HepG2 (cell line): ENCODE data around the gene CFAP100. TPM values are rescaled to one million over a fixed set of nuclear protein-coding genes. Genes with fewer than 3 reads are reported as not detected.

Experiments
- ATAC-seq: fragments of 200-7000 bp; cut with Tn5 transposase; 3 replicates; pipeline ENCODE4 v1.9.1; 2020; ENCODE audit warnings: mild to moderate bottlenecking, moderate library complexity
- BruUV-seq: library from RNA; stranded (reverse); fragments of 400-500 nt; replicated peaks from 2 replicates; lab custom pipeline; 2021; lab: Mats Ljungman, UMichigan
- CTCF ChIA-PET: fragments of 300-600 bp; formaldehyde crosslinking; extraction: SDS; loops from one replicate; lab custom pipeline; 2021; ENCODE audit warnings: low total read pairs, inconsistent platforms, low intra/inter-chr PET ratio; lab: Yijun Ruan, JAX
- POLR2A ChIA-PET: fragments of 350-600 bp; sonication (Branson Sonifier 250); formaldehyde crosslinking; loops from one replicate; lab custom pipeline; 2020; ENCODE audit warnings: antibody characterized with exemption, inconsistent platforms; lab: Yijun Ruan, JAX
- DNase-seq: peaks from one replicate; pipeline ENCODE4 v3.0.0-alpha.2; 2015; ENCODE audit warnings: low spot score
- FAIRE-seq: peaks from 3 replicates; lab custom pipeline; 2011; peaks lifted over from hg19 to GRCh38; lab: Jason Lieb, UNC
- H2AFZ ChIP-seq: one replicate; pipeline ENCODE4 v1.6.1; 2011; ENCODE audit warnings: low read length, inconsistent platforms
- H3K27ac ChIP-seq: fragments of 300-600 bp; 3 replicates; pipeline ENCODE4 v1.8.0; 2011; ENCODE audit warnings: mixed run types, mild to moderate bottlenecking, mixed read lengths, low read length, inconsistent platforms; ENCODE audit not compliant: insufficient read depth; ENCODE audit errors: extremely low read length
- H3K27me3 ChIP-seq, 2 experiments: fragments of 200-600 bp in 1 of 2; 2 replicates in 1 of 2; 3 replicates in 1 of 2; pipeline versions ENCODE4 v1.6.0 to v1.8.0; 2011; ENCODE audit warnings: low read length in 2 of 2, mild to moderate bottlenecking in 2 of 2, moderate library complexity in 2 of 2, inconsistent platforms in 1 of 2; ENCODE audit not compliant: insufficient read depth in 2 of 2, control insufficient read depth in 1 of 2
- H3K36me3 ChIP-seq, 2 experiments: fragments of 200-600 bp in 1 of 2; replicated peaks in 1 of 2; 2 replicates in 1 of 2; 3 replicates in 1 of 2; pipeline versions ENCODE4 v1.5.1 to v1.8.0; 2011; ENCODE audit warnings: low read length in 2 of 2, inconsistent platforms in 1 of 2; ENCODE audit not compliant: insufficient read depth in 2 of 2, control insufficient read depth in 1 of 2
- H3K4me1 ChIP-seq: 2 replicates; pipeline ENCODE4 v1.5.1; 2012; ENCODE audit warnings: low read length, inconsistent platforms; ENCODE audit not compliant: insufficient read depth
- H3K4me2 ChIP-seq: 2 replicates; pipeline ENCODE4 v1.6.0; 2011; ENCODE audit warnings: low read depth, low read length, inconsistent platforms
- H3K4me3 ChIP-seq, 3 experiments: fragments of 200-600 bp in 1 of 3; sonication (generic), shearing (Covaris generic) in 1 of 3; replicated peaks in 1 of 3; 2 replicates each; pipeline ENCODE4 v1.5.1; 2011 to 2016; ENCODE audit warnings: low read length in 3 of 3, inconsistent platforms in 2 of 3, low read depth in 2 of 3, mild to moderate bottlenecking in 2 of 3, control low read depth in 1 of 3, mixed read lengths in 1 of 3; ENCODE audit not compliant: insufficient read depth in 1 of 3
- H3K79me2 ChIP-seq: one replicate; pipeline ENCODE4 v1.6.1; 2011; ENCODE audit warnings: low read length, inconsistent platforms; ENCODE audit not compliant: insufficient read depth
- H3K9ac ChIP-seq: 2 replicates; pipeline ENCODE4 v1.6.0; 2011; ENCODE audit warnings: mild to moderate bottlenecking, low read depth, low read length, inconsistent platforms; ENCODE audit not compliant: insufficient read depth
- H3K9me3 ChIP-seq: 2 replicates; pipeline ENCODE4 v1.5.1; 2012; ENCODE audit warnings: mild to moderate bottlenecking, low read length
- H4K20me1 ChIP-seq: 2 replicates; pipeline ENCODE4 v1.6.0; 2011; ENCODE audit warnings: inconsistent platforms, mild to moderate bottlenecking, low read length, moderate library complexity; ENCODE audit not compliant: insufficient read depth
- NR3C1 ChIP-seq: sonication (generic); formaldehyde crosslinking; IDR thresholded peaks from 2 replicates; pipeline ENCODE4 v1.4.0; 2020; ENCODE audit warnings: missing genetic modification reagents
- RERE ChIP-seq: IDR thresholded peaks from 2 replicates; pipeline ENCODE4 v1.6.1; 2016; ENCODE audit warnings: low read depth, missing genetic modification reagents, missing compliant biosample characterization
- ZHX1 ChIP-seq: sonication (generic); formaldehyde crosslinking; IDR thresholded peaks from 2 replicates; pipeline ENCODE4 v1.8.1; 2022; ENCODE audit warnings: low read depth, mild to moderate bottlenecking, missing genetic modification reagents
- ZNF275 ChIP-seq: sonication (generic); formaldehyde crosslinking; IDR thresholded peaks from 2 replicates; pipeline ENCODE4 v1.8.0; 2022; ENCODE audit warnings: missing genetic modification reagents, mild to moderate bottlenecking, inconsistent platforms, borderline replicate concordance
- ZNF747 ChIP-seq: sonication (generic); formaldehyde crosslinking; IDR thresholded peaks from 2 replicates; pipeline ENCODE4 v1.8.1; 2023; ENCODE audit warnings: missing genetic modification reagents, mild to moderate bottlenecking, borderline replicate concordance
- ZSCAN5A ChIP-seq: sonication (generic); formaldehyde crosslinking; IDR thresholded peaks from 2 replicates; pipeline ENCODE4 v1.8.0; 2022; ENCODE audit warnings: mild to moderate bottlenecking, missing genetic modification reagents, borderline replicate concordance
- ZUFSP ChIP-seq: sonication (generic); formaldehyde crosslinking; IDR thresholded peaks from 2 replicates; pipeline ENCODE4 v1.9.0; 2021; ENCODE audit warnings: missing genetic modification reagents, mild to moderate bottlenecking, borderline replicate concordance
- WGBS: methylation state at CpG from one replicate; pipeline ENCODE4 v1.1.6; 2017; ENCODE audit warnings: low lambda C conversion rate; 5-methylcytosine and 5-hydroxymethylcytosine counted together
- in situ Hi-C: cut with HindIII; loops from 2 replicates; pipeline ENCODE4 v1.10.0; 2017; ENCODE audit warnings: low pct_unique_long_range_greater_than_20kb; ENCODE audit not compliant: extremely low pct_ligation_motif_present
- intact Hi-C: fragments of 100-400 bp; cut with micrococcal nuclease; formaldehyde crosslinking; loops from one replicate; pipeline ENCODE4 v1.10.0; 2022; ENCODE audit not compliant: unreplicated experiment
- polyA plus RNA-seq, 8 experiments: library from polyadenylated mRNA; depleted of rRNA in 3 of 8; stranded (reverse) in 7 of 8; unstranded in 1 of 8; fragments of >200 nt; fragmentation: Illumina TruSeq in 4 of 8; extraction: Trizol in 4 of 8; gene quantifications; 2 replicates each; pipeline versions ENCODE4 v1.2.1 to v1.2.3, GENCODE V29; 2011 to 2016; ENCODE audit warnings: low read depth in 4 of 8, missing spikeins in 1 of 8, mixed read lengths in 1 of 8; ENCODE audit not compliant: insufficient read depth in 1 of 8
- total RNA-seq, 5 experiments: library from RNA; depleted of rRNA; stranded (reverse); fragments of >200 nt; fragmentation: Illumina TruSeq; extraction: Trizol; gene quantifications; 2 replicates each; pipeline ENCODE4 v1.2.3, GENCODE V29; 2016; ENCODE audit warnings: low read depth in 1 of 5

The CFAP100 gene
- total and polyA plus RNA-seq, 2 of the 13 experiments (the other 11 are each of a cell fraction or from before 2014, with no cell fraction given), result 0.32 TPM; not detected in 1

GRCh38 chr3:126485176-126485897, 90.6 kb downstream of the CFAP100 start (continued):
- no peak for TF ChIP-seq RERE (CRISPR knock-in tag)

- Histone ChIP-seq H3K79me2 (no peaks in the 10 kb centered on the region), H2AFZ (no peak overlapping the region), H3K36me3 (no peaks in the 10 kb centered on the region), H3K4me1 (peaks cover 82% of the 10 kb centered on the region), H3K4me3 (no peak overlapping the region), H3K9me3 (no peaks in the 10 kb centered on the region), H3K27me3 (no peaks in the 10 kb centered on the region; a peak in 1 of 5 replicates), H3K4me2 (no peak overlapping the region), H3K27ac (no peak overlapping the region), H4K20me1 (no peaks in the 10 kb centered on the region), H3K9ac (no peak overlapping the region)
- WGBS, result 97% methylated on average over 6 of the region's 9 CpGs
- DNase-seq (no peak), FAIRE-seq (no peak), ATAC-seq (no peak)
- in situ Hi-C loops, result no loop called here
- intact Hi-C loops, result loop anchor here (1.0 kb wide), 1 partner anchor 10 kb away; no protein-coding TSS in a partner anchor
- BruUV-seq, result no TSS peak
- POLR2A ChIA-PET, result interaction anchor here (0.8 kb wide), 1 partner anchor 32 kb away, joined by 3 read pairs; no protein-coding TSS in a partner anchor
- CTCF ChIA-PET, result no interaction called here
- TF ChIP-seq NR3C1, result no peak
- TF ChIP-seq ZHX1, result no peak
- TF ChIP-seq ZUFSP (CRISPR knock-in tag), result no peak
- no peak for TF ChIP-seq ZSCAN5A (CRISPR knock-in tag)
- no peak for TF ChIP-seq ZNF747 (CRISPR knock-in tag)
- no peak for TF ChIP-seq ZNF275
Measured at GRCh38 chr3:126485956-126486355, 91.2 kb downstream of the CFAP100 start.
